ENCODE measurements around the gene NPAS2. TPM values are rescaled to one million over a fixed set of nuclear protein-coding genes. Genes with fewer than 3 reads are reported as not detected.
A peak's percentile ranks its signal among the peaks of the same experiment; 100 is the strongest.

NPAS2 gene
- total RNA-seq, 3 donors from 2014 or later (not counting 1 experiment from before 2014, with no cell fraction given), result not detected

DNA sequence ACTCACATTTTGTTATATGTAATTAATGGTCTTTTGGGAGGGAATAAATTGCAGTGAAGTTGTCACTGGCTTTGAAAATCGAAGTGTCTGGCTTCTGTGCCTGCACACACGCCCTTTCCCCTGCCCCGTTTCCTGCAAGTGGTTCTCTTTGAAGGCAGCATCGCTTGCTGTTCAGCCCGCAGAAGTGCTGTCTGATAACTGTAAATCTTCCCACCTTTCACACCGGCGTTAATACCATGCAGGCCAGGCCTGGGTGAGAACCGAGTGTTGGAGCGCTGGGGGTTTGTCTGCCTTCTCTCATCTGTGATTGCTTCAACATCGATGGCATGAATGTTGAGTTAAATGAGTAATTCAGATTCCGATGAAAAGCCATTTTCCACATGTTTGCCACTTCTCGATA, 144.3 kb downstream of the NPAS2 start:
- no peaks in the 10 kb centered on the region for H3K27me3 Mint-ChIP-seq (ENCODE audit: low read depth in 2 of 2)
- H3K4me1 Mint-ChIP-seq, result no peaks in the 10 kb centered on the region
- Histone ChIP-seq H3K4me3 (ENCODE audit: low read length) (no peak overlapping the region), H3K36me3 (ENCODE audit: control insufficient read depth, insufficient read depth, low read length) (no peaks in the 10 kb centered on the region), H3K4me1 (ENCODE audit: control insufficient read depth, insufficient read depth, low read length) (no peaks in the 10 kb centered on the region), H3K27me3 (ENCODE audit: control insufficient read depth, insufficient read depth, low read length) (no peaks in the 10 kb centered on the region), H3K27ac (ENCODE audit: low read length) (no peak overlapping the region), H3K9me3 (ENCODE audit: control insufficient read depth, insufficient read depth, low read length) (no peaks in the 10 kb centered on the region)
- H3K4me3 Mint-ChIP-seq, result no peak overlapping the region
- H3K9me3 Mint-ChIP-seq, result no peaks in the 10 kb centered on the region
- no peaks in the 10 kb centered on the region for H3K36me3 Mint-ChIP-seq
- TF ChIP-seq, protein P1, sequence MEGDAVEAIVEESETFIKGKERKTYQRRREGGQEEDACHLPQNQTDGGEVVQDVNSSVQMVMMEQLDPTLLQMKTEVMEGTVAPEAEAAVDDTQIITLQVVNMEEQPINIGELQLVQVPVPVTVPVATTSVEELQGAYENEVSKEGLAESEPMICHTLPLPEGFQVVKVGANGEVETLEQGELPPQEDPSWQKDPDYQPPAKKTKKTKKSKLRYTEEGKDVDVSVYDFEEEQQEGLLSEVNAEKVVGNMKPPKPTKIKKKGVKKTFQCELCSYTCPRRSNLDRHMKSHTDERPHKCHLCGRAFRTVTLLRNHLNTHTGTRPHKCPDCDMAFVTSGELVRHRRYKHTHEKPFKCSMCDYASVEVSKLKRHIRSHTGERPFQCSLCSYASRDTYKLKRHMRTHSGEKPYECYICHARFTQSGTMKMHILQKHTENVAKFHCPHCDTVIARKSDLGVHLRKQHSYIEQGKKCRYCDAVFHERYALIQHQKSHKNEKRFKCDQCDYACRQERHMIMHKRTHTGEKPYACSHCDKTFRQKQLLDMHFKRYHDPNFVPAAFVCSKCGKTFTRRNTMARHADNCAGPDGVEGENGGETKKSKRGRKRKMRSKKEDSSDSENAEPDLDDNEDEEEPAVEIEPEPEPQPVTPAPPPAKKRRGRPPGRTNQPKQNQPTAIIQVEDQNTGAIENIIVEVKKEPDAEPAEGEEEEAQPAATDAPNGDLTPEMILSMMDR (IDR thresholded peaks at IDR 0.05), result no peak
- ATAC-seq (no peak), DNase-seq (peak in 1 of 2 donors; percentile 47)
- no peak overlapping the region for H3K27ac Mint-ChIP-seq
- 58% methylated on average over 12 of the region's 12 CpGs for WGBS (ENCODE audit: insufficient coverage)
- intact Hi-C loops (cut with micrococcal nuclease), result no loop called here

DNA sequence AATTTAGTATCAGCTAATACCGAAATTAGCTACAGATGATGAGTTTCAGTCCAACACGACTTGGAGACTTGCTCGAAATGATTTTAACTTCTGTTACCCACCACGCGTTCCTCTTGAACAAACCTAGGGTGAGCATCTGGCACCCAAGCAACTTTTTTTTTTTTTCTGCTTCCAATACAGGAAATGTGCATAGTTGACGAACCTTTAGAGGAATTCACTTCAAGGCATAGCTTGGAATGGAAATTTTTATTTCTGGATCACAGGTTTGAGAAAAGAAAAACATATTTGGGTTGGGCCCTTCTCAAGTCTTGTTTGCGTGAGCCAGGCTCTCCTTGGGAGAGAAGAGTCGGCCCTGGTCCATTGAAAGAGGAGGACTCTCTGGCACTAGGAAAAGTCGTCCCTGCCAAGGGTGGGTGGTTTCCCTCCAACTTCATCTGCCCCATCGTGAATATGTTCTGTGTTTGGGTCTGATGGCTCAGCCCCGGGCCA, 144.8 kb downstream of the NPAS2 start:
- ATAC-seq (no peak), DNase-seq (no peak)
- Mint-ChIP-seq H3K4me3 (no peak overlapping the region), H3K27me3 (ENCODE audit: low read depth in 2 of 2) (no peaks in the 10 kb centered on the region), H3K4me1 (no peaks in the 10 kb centered on the region), H3K9me3 (no peaks in the 10 kb centered on the region), H3K27ac (no peak overlapping the region), H3K36me3 (no peaks in the 10 kb centered on the region)
- H3K9me3 ChIP-seq (ENCODE audit: control insufficient read depth, insufficient read depth, low read length), result no peaks in the 10 kb centered on the region
- H3K4me1 ChIP-seq (ENCODE audit: control insufficient read depth, insufficient read depth, low read length), result no peaks in the 10 kb centered on the region
- no peak overlapping the region for H3K27ac ChIP-seq (ENCODE audit: low read length)
- H3K4me3 ChIP-seq (ENCODE audit: low read length), result no peak overlapping the region
- intact Hi-C loops (cut with micrococcal nuclease), result no loop called here
- no peaks in the 10 kb centered on the region for H3K36me3 ChIP-seq (ENCODE audit: control insufficient read depth, insufficient read depth, low read length)
- 81% methylated on average over 11 of the region's 11 CpGs for WGBS (ENCODE audit: insufficient coverage)
- no peaks in the 10 kb centered on the region for H3K27me3 ChIP-seq (ENCODE audit: control insufficient read depth, insufficient read depth, low read length)
- TF ChIP-seq, protein P1 (IDR thresholded peaks at IDR 0.05), result no peak

DNA sequence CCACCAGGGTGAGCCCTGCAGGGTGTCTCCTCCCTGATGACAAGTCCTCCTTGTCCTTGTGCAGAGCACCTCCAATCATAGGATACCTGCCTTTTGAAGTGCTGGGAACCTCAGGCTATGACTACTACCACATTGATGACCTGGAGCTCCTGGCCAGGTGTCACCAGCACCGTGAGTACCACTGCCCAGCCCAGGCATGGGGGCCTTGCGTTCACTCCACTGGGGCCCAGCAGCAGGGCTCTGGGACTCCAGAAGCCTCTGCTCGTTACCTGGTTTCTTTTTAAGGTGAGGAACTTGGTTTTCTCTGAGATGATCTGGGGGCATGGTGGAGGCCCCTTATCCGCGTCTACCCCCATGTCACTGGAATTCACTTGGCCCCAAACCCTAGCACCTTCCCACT, 145.7 kb downstream of the NPAS2 start:
- intact Hi-C loops (cut with micrococcal nuclease), result no loop called here
- H3K27ac Mint-ChIP-seq, result no peak overlapping the region
- 87% methylated on average over 3 of the region's 5 CpGs for WGBS (ENCODE audit: insufficient coverage)

DNA sequence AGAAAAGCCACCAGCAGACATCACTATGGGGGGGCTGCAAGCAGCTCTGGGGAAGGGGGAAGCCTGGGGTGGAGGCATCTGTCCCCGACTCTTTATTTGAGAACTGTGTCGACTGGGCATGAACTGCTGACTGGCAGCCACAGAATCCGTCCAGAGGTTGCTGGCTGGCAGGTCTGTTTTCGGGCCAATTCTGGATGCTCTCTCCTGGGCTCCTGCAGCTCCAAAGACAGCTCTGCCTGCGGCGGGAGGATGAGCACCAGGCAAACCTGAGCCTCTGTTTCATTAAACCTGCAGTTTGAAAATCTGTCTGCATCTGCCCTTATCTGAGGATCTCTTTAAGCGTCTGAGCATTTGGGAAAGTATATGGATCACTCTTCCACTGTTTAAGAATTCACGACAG, 147.8 kb downstream of the NPAS2 start:
- H3K4me1 ChIP-seq (ENCODE audit: control insufficient read depth, insufficient read depth, low read length), result no peaks in the 10 kb centered on the region
- no peaks in the 10 kb centered on the region for H3K4me1 Mint-ChIP-seq
- ATAC-seq (no peak), DNase-seq (no peak)
- WGBS (ENCODE audit: insufficient coverage), result 88% methylated on average over 8 of the region's 8 CpGs
- H3K36me3 Mint-ChIP-seq, result no peaks in the 10 kb centered on the region
- intact Hi-C loops (cut with micrococcal nuclease), result no loop called here
- no peak overlapping the region for H3K4me3 ChIP-seq (ENCODE audit: low read length)
- no peaks in the 10 kb centered on the region for H3K9me3 Mint-ChIP-seq
- TF ChIP-seq, protein P1 (IDR thresholded peaks at IDR 0.05), result no peak
- H3K27me3 Mint-ChIP-seq (ENCODE audit: low read depth in 2 of 2), result peaks cover 0 to 2% of the 10 kb centered on the region in 2 donors
- H3K27ac Mint-ChIP-seq, result no peak overlapping the region
- no peaks in the 10 kb centered on the region for H3K9me3 ChIP-seq (ENCODE audit: control insufficient read depth, insufficient read depth, low read length)
- H3K27ac ChIP-seq (ENCODE audit: low read length), result no peak overlapping the region
- H3K4me3 Mint-ChIP-seq, result no peak overlapping the region
- H3K36me3 ChIP-seq (ENCODE audit: control insufficient read depth, insufficient read depth, low read length), result no peaks in the 10 kb centered on the region
- H3K27me3 ChIP-seq (ENCODE audit: control insufficient read depth, insufficient read depth, low read length), result no peaks in the 10 kb centered on the region

More for the DNA sequence above, 145.7 kb downstream of the NPAS2 start:
- Mint-ChIP-seq H3K9me3 (no peaks in the 10 kb centered on the region), H3K27me3 (ENCODE audit: low read depth in 2 of 2) (no peaks in the 10 kb centered on the region), H3K36me3 (no peaks in the 10 kb centered on the region), H3K4me1 (no peaks in the 10 kb centered on the region), H3K4me3 (no peak overlapping the region)
- Histone ChIP-seq H3K36me3 (ENCODE audit: control insufficient read depth, insufficient read depth, low read length) (no peaks in the 10 kb centered on the region), H3K27me3 (ENCODE audit: control insufficient read depth, insufficient read depth, low read length) (no peaks in the 10 kb centered on the region), H3K4me3 (ENCODE audit: low read length) (no peak overlapping the region), H3K4me1 (ENCODE audit: control insufficient read depth, insufficient read depth, low read length) (no peaks in the 10 kb centered on the region), H3K27ac (ENCODE audit: low read length) (no peak overlapping the region), H3K9me3 (ENCODE audit: control insufficient read depth, insufficient read depth, low read length) (no peaks in the 10 kb centered on the region)
- TF ChIP-seq, protein P1 (IDR thresholded peaks at IDR 0.05), result no peak
- DNase-seq (no peak), ATAC-seq (no peak)

All from natural killer cell (primary cell).